Dedifferentiated amniotic fluid mesenchymal stem cell (primary cell): Measurements from ENCODE around the gene VANGL2.

ENCODE experiments used
- DNase-seq: peaks from one replicate; pipeline ENCODE4 v3.0.0-alpha.2; 2016; ENCODE audit errors: extremely low spot score

VANGL2 gene

DNA sequence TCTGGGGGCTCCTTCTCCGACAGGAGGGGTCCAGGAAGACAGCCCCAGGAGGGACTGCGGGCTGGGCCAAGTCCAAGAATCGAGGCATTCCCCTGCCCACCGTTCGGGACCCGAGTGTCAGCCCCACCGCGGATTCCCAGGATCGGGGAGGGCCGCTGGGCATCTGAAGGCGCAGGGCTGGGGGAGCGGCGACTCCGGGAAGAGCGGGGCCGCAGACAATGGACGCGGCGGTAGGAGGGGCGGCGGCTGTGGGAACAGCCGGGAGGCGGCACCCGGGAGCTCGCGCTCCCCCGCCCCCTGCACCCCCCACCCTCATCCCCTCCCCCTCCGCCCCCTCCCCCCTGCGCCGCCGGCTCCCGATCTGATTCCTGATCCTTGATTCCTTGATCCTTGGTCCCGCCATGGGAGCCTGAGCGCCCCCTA lies at the start of gene VANGL2:
Gene VANGL2, plus strand, starts transcription at position 342 of the 423 bp plus-strand sequence. CDS start 15,274 bp downstream, outside the sequence.
- peak; percentile 26 for DNase-seq

DNA sequence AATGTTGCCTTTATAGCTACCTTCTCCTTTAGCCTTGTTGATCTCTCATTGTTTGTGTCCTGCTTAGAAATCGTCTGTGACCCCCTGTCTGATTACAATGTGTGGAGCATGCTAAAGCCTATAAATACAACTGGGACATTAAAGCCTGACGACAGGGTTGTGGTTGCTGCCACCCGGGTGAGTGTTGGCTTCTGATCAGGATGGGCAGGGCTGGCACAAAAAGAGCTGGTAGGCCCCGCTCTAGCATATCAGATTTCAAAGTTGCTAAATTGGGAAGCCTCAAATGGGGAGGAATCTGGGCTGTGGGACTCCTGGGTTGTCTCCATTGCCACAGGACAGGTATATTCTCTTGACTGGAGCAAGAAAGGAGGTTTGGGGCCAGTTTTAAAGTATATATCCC lies 48.7 kb upstream of the VANGL2 start:
- DNase-seq = no peak

DNA sequence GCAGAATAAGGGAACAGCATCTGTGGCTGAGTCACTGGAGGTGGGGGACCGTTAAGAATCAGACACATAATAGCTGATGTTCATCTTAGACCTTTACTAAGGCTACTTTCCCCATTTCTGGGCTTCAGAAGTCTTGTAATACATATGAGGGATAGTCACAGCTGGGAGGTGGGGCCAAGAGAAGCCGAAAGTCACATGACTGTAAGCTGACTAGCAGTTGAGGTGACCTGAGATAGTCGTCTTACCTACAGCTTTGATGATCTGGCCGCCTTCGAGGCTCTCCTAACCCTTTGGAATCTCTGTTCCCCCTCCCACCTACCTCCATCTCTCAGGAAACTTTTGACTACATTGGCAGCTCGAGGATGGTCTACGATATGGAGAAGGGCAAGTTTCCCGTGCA lies 47.8 kb upstream of the VANGL2 start:
- DNase-seq = no peak

DNA sequence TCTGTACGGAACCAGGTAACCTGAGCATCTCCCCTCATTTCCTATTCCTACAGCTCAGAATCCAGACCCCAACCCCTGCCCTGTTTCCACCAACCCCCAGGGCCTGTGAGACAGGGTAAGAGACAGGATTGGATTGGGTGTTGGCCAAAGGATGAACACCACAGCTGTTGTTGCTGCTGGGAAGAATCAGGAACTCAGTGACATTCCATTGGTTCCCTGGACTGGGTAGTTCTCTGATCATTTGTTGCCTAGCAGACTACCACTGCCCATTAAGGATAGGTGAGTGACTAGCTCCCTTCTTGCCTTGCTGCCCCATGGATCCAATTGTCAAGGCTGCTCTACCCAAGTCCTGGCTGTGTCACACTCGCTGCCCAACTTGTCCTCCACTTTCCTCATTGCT lies 47.1 kb upstream of the VANGL2 start:
- no peak for DNase-seq

DNA sequence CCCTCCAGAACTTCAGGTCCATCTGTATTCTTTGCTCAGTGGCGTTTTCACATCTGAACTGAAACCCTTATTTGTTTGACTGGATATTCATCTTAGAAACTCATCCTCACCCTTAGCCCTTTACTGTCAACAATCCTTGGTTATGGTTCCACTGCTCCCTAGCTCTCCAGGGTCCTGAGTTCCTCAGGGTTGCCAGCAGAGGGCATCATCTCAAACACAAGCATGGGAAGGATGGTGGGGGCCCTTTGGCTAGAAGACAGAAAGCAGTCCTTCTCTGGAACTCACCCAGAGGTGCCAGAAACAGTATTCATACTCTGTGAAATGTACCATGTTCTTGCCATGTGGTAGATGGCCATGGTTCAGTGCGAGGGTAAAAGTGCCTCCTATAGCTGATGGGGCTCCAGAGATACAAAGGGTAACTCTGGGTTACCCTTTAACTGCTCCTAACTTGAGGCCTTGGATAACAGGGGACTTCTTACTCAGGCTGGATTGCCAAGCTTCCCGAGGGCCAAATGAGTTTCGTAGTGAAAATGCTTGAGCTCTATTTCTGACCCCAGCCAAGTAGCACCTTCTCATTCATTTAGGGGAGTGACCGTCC lies 45.9 kb upstream of the VANGL2 start:
- DNase-seq = no peak

GRCh38 chr1:160357286-160358002 lies 42.9 kb upstream of the VANGL2 start:
- DNase-seq = no peak

DNA sequence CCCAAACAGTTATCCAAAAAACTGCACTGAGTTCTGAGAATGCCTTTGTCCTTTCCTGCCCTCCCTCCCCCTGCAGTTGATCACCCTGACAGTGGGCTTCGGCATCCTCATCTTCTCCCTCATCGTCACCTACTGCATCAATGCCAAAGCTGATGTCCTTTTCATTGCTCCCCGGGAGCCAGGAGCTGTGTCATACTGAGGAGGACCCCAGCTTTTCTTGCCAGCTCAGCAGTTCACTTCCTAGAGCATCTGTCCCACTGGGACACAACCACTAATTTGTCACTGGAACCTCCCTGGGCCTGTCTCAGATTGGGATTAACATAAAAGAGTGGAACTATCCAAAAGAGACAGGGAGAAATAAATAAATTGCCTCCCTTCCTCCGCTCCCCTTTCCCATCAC lies 42.3 kb upstream of the VANGL2 start:
- DNase-seq = no peak

- DNase-seq = no peak
Measured at GRCh38 chr1:160359559-160360226, 40.7 kb upstream of the VANGL2 start.

- DNase-seq = no peak
Measured at GRCh38 chr1:160360227-160360695, 40.1 kb upstream of the VANGL2 start.

GRCh38 chr1:160361199-160361598 lies 39.2 kb upstream of the VANGL2 start:
- DNase-seq = no peak

DNA sequence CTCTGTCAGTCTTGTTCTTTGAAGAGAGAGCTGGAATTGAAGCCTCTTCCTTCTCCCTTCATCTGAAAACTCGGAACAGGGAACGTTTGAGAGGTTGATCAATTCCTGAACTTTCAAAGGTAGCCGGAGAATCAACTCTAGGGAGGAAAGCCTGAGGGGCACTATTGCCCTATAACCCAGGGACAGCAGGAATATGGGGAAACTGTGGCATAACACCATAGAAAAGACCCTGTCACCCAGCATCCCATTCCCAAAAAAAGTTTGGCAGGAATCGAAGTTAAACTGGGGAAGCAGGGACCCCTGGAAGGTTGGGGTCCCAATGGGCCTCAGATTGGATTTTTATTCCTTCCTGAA lies 38.6 kb upstream of the VANGL2 start:
- no peak for DNase-seq

DNA sequence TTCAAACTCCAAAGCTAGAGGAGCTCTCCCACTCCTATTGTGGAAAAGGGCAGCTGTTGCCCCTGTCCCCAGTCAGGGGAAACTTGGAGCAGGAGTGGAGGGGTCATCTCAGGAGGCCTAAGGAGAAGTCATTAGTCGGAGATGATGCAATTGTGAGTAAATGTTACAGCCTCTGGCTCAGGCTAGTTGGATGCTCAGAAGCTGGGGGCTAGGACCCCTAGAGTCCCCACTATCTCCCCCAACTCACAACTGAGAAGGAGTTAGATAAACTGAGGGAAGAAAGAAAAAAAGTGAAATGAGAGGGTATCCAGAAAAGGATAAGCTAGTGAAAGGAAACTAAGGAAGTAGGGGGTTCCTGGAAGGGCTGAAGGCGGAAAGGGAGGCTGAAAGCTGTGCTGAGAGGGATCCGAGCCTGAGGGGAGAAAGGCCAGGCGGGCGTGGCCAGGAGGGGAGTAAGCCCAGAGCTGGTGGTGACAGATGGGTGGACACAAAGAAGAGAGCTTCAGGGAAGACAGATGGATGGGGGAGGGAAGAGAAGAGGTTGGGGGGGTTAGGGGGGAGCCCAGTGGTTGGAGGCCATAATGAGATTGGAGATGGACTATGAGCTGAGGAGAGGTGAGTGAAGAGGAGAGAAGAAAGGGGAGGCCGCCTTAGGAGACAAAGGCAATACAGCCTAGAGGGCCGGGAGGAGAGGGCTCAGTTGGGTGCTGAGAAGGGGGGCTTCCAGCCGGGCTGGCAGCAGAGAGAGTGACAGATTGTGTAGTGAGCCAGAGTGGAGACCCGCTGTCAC lies 38.0 kb upstream of the VANGL2 start:
- no peak for DNase-seq

DNA sequence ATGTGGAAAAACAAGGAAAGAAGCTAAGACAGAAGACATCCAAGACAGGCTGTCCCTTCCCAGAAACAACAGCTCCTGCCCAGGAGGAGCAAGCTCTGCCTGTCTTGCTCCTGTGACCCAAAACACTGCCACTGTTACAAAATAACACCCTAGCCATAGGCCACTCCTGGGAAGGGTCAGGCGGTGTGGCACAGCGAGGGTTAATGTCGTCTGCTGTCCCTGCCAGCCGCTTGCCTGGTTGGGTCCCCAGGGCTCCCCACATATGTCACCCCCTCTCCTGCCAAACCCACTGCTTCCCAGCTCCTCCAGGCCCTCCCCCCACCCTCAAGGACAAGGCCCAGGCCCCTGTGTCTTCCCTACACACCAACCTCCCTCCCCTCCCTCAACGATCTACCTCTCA lies 37.4 kb upstream of the VANGL2 start:
- DNase-seq = no peak

GRCh38 chr1:160363951-160364735 lies 36.2 kb upstream of the VANGL2 start:
- DNase-seq = no peak

DNA sequence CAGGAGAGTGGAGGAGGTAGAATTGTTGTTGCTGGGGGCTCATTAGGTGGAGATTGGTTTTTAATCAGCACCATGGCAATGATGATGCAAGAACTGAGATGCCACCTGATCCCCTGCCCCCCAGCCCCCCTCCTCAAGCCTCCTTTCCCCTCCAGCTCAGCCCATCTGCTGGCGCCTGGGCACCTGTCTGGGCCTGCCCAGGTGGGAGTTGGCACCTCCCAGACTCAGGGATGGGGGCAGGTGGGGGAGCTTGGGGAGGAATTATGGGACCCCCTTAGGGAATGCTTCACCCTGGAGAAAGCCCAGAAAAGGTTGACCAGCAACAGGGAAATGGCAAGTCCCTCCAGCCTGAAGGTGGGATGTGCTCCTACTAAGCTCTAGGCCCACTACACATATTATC lies 35.0 kb upstream of the VANGL2 start:
- no peak for DNase-seq

GRCh38 chr1:160366731-160367515 lies 33.4 kb upstream of the VANGL2 start, which contains the start of gene NHLH1:
NHLH1 (plus strand) TSS chr1:160367071; CDS start chr1:160370732, 3,661 bp downstream.
- DNase-seq = no peak

DNA sequence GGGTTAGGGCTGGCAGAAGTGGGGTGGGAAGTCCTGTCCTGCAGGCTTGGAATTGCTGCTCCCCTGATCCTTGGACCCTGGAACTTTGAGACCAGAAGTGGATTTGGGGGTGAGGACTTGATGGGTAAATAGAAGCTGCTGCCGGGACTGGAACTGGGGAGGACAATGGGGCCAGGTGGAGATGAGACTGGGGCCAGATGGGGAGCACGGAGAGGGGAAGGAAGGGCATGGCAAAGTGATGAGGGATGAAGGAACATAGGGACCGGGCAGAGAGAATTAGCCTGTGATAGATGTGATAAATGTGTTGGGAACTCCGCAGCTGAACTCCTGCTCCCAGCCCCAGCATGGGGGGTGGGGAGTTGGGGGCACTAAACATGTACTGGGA lies 32.9 kb upstream of the VANGL2 start:
- no peak for DNase-seq

DNA sequence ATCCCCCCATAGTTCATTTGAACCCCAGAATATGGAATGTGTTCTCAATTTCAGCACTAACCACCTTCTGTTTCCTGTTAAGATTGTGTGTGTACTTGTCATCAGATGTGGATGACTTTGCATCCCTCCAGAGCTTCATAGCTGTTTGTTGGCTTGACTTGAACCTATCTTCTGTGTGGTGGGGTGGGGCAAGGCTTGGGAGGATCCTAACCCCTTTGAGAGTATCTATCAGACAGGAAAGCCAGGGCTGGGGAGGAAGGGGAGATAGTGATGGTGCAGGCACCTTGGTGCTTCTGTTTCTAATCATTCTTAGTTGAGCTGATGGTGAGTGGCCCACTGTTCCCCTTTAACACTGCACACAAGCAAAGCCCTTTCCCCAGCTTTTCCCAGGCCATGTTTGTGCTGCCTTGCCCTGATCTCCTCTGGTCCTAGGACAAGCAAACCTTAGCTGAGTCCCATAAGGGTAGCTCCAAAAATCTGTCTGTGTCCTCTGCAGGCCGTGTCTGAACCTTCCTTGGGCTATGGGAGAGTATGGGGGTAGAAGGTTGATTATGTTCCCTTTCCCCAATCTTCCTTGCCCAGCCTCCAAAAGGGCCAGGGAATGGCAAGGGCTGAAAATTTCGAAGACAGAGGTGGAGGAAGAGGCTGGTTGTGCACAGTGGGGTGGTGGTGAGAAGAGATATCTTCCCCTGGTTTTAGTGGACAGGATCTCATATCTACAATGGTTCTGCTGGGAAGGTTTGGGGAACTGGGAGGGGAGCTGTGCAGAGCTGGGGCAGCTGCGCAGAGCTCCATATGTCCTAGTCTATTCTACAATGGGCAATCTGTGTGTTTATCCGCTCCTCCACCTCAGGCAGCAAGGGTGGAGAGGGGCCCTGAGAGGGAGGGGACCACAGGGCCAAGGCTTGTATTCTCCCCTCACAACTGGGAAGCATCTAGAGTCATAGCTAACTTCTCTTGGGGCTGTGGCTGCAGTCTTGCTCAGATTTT lies 32.1 kb upstream of the VANGL2 start:
- DNase-seq = no peak

DNA sequence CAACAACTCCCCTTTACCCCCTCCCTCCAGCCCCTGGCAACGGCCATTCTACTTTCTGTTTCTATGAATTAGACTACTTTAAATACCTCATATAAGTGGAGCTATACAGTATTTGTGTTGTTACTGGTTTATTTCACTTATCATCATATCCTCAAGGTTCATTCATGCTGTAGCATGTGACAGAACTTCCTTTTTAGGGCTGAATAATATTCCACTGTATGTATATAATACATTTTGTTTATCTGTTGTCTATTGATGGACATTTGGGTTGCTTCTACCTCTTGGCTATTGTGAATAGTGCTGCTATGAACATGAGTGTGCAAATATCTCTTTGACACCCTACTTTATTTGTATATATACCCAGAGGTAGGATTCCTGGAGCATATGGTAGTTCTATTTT lies 31.3 kb upstream of the VANGL2 start:
- DNase-seq = no peak
